Sigmoid colon (tissue), 7 donors: Measurements from ENCODE around the gene DNAH12. TPM values are rescaled to one million over a fixed set of nuclear protein-coding genes. Genes with fewer than 3 reads are reported as not detected.
A peak's percentile ranks its signal among the peaks of the same experiment; 100 is the strongest.

ENCODE experiments used
- DNase-seq: peaks from one replicate; pipeline ENCODE4 v3.0.0-alpha.2; 2019
- H3K27ac ChIP-seq, 4 donors: fragments of 200-600 bp; sonication (generic); one replicate each; pipeline ENCODE4 v1.5.1; 2016 to 2019; ENCODE audit warnings: mild to moderate bottlenecking in 1 of 4
- H3K27me3 ChIP-seq, 3 donors: fragments of 200-600 bp; sonication (generic); one replicate each; pipeline ENCODE4 v1.5.1; 2019; ENCODE audit warnings: mild to moderate bottlenecking in 1 of 3
- H3K36me3 ChIP-seq, 4 donors: fragments of 200-600 bp; sonication (generic); one replicate each; pipeline ENCODE4 v1.5.1; 2016 to 2019
- H3K4me1 ChIP-seq, 4 donors: fragments of 200-600 bp; sonication (generic); one replicate each; pipeline ENCODE4 v1.5.1; 2017 to 2019
- H3K4me3 ChIP-seq, 4 donors: fragments of 200-600 bp; sonication (generic); one replicate each; pipeline ENCODE4 v1.5.1; 2017 to 2019; ENCODE audit warnings: mild to moderate bottlenecking in 2 of 4, moderate library complexity in 1 of 4
- H3K9me3 ChIP-seq, 4 donors: fragments of 200-600 bp in 3 of 4; sonication (generic) in 3 of 4; one replicate each; pipeline versions ENCODE4 v1.5.1 to v1.6.1; 2013 to 2019
- EP300 ChIP-seq, 4 donors: sonication (generic); formaldehyde crosslinking; IDR thresholded peaks; one replicate each; pipeline ENCODE4 v1.6.1; 2017; ENCODE audit warnings: antibody characterized with exemption in 4 of 4
- POLR2A ChIP-seq, 2 donors: fragments of 450-650 bp; IDR thresholded peaks; one replicate each; pipeline ENCODE4 v1.6.1; 2016; ENCODE audit warnings: antibody characterized with exemption in 2 of 2, mild to moderate bottlenecking in 2 of 2, moderate library complexity in 2 of 2
- POLR2AphosphoS5 ChIP-seq, 4 donors: sonication (generic); formaldehyde crosslinking; IDR thresholded peaks; one replicate each; pipeline ENCODE4 v1.6.1; 2017; ENCODE audit warnings: antibody characterized with exemption in 4 of 4
- WGBS, 2 donors: extraction: QIAGEN DNeasy Blood & Tissue Kit; methylation state at CpG; one replicate each; pipeline ENCODE4 v1.1.7; 2013; 5-methylcytosine and 5-hydroxymethylcytosine counted together
- intact Hi-C: fragments of 100-400 bp; cut with DNase I; formaldehyde crosslinking; loops from one replicate; pipeline ENCODE4 v1.15.1; 2023
- polyA plus RNA-seq, 3 donors: library from polyadenylated mRNA; stranded (reverse); fragments of 200-250 nt; gene quantifications; one replicate each; pipeline ENCODE4 v1.2.3, GENCODE V29; 2013
- total RNA-seq, 4 donors: library from RNA; depleted of rRNA; stranded (reverse); fragments of >200 nt; gene quantifications; one replicate each; pipeline ENCODE4 v1.1.0, GENCODE V29; 2016
- TF ChIP-seq, protein P1 (sequence below), 4 experiments: fragments of 450-650 bp in 3 of 4; fragments of 200-600 bp in 1 of 4; IDR thresholded peaks; one replicate each; pipeline ENCODE4 v1.5.1; 2016 to 2019; ENCODE audit warnings: antibody characterized with exemption in 4 of 4, mild to moderate bottlenecking in 3 of 4, moderate library complexity in 2 of 4
- donor health status: healthy with polysubstance abuse.
- donor health status: Bipolar disorder and iron deficiency.
- donor health status: healthy.

DNAH12 gene
- total and polyA plus RNA-seq, 7 donors: 0.16 to 0.28 (median 0.27) TPM; not detected in 4

- WGBS, 2 donors: 13 to 22% methylated on average over 8 of the region's 8 CpGs
- H3K27ac ChIP-seq: peak overlapping the region; percentile 91 to 98 (median 94)
- no peak for DNase-seq
- peaks cover 0 to 11% (median 0%) of the 10 kb centered on the region in 4 donors for H3K36me3 ChIP-seq
- intact Hi-C loops: loop anchor here (1.0 to 10.0 kb wide), 3 partner anchors 42 to 391 kb away; partner anchors contain the start of genes ARF4, IL17RD and SLMAP
- H3K27me3 ChIP-seq: no peaks in the 10 kb centered on the region
- peaks cover 0 to 39% (median 30%) of the 10 kb centered on the region in 4 donors for H3K4me1 ChIP-seq
- TF ChIP-seq EP300 (IDR thresholded peaks at IDR 0.05) (no peak), POLR2A (IDR thresholded peaks at IDR 0.05) (no peak), POLR2AphosphoS5 (IDR thresholded peaks at IDR 0.05) (no peak)
- TF ChIP-seq, protein P1, sequence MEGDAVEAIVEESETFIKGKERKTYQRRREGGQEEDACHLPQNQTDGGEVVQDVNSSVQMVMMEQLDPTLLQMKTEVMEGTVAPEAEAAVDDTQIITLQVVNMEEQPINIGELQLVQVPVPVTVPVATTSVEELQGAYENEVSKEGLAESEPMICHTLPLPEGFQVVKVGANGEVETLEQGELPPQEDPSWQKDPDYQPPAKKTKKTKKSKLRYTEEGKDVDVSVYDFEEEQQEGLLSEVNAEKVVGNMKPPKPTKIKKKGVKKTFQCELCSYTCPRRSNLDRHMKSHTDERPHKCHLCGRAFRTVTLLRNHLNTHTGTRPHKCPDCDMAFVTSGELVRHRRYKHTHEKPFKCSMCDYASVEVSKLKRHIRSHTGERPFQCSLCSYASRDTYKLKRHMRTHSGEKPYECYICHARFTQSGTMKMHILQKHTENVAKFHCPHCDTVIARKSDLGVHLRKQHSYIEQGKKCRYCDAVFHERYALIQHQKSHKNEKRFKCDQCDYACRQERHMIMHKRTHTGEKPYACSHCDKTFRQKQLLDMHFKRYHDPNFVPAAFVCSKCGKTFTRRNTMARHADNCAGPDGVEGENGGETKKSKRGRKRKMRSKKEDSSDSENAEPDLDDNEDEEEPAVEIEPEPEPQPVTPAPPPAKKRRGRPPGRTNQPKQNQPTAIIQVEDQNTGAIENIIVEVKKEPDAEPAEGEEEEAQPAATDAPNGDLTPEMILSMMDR (IDR thresholded peaks at IDR 0.05): no peak
- H3K4me3 ChIP-seq: peak overlapping the region; percentile 80 to 93 (median 90)
- no peaks in the 10 kb centered on the region for H3K9me3 ChIP-seq
Observed at GRCh38 chr3:57555306-57555705, 11.2 kb upstream of the DNAH12 start.

GRCh38 chr3:57546616-57547015, 2.5 kb upstream of the DNAH12 start:
- Histone ChIP-seq H3K4me3 (no peak overlapping the region), H3K36me3 (no peaks in the 10 kb centered on the region), H3K27ac (no peak overlapping the region), H3K9me3 (no peaks in the 10 kb centered on the region), H3K4me1 (peaks cover 0 to 9% (median 4%) of the 10 kb centered on the region in 4 donors), H3K27me3 (peaks cover 0 to 15% (median 0%) of the 10 kb centered on the region in 3 donors)
- intact Hi-C loops: no loop called here
- WGBS, 2 donors: 97 to 98% methylated on average over 1 of the region's 1 CpG
- TF ChIP-seq EP300 (IDR thresholded peaks at IDR 0.05) (no peak), POLR2A (IDR thresholded peaks at IDR 0.05) (no peak), POLR2AphosphoS5 (IDR thresholded peaks at IDR 0.05) (no peak)
- TF ChIP-seq, protein P1 (IDR thresholded peaks at IDR 0.05): no peak
- no peak for DNase-seq

GRCh38 chr3:57545636-57546268, 1.6 kb upstream of the DNAH12 start:
- H3K4me1 ChIP-seq: peaks cover 0 to 9% (median 4%) of the 10 kb centered on the region in 4 donors
- H3K27ac ChIP-seq: no peak overlapping the region
- WGBS, 2 donors: 78 to 87% methylated on average over 7 of the region's 7 CpGs
- no peak overlapping the region for H3K4me3 ChIP-seq
- TF ChIP-seq EP300 (IDR thresholded peaks at IDR 0.05): no peak
- TF ChIP-seq, protein P1 (IDR thresholded peaks at IDR 0.05): no peak
- TF ChIP-seq POLR2A (IDR thresholded peaks at IDR 0.05): no peak
- no peak for TF ChIP-seq POLR2AphosphoS5 (IDR thresholded peaks at IDR 0.05)
- H3K27me3 ChIP-seq: peaks cover 0 to 15% (median 0%) of the 10 kb centered on the region in 3 donors
- DNase-seq: no peak
- H3K36me3 ChIP-seq: no peaks in the 10 kb centered on the region
- H3K9me3 ChIP-seq: no peaks in the 10 kb centered on the region
- intact Hi-C loops: no loop called here

GRCh38 chr3:57538465-57538864, 5.7 kb downstream of the DNAH12 start:
- H3K4me1 ChIP-seq: no peaks in the 10 kb centered on the region
- H3K27ac ChIP-seq: no peak overlapping the region
- peaks cover 0 to 2% (median 0%) of the 10 kb centered on the region in 3 donors for H3K27me3 ChIP-seq
- H3K36me3 ChIP-seq: no peaks in the 10 kb centered on the region
- no peak for DNase-seq
- no peak for TF ChIP-seq POLR2A (IDR thresholded peaks at IDR 0.05)
- TF ChIP-seq POLR2AphosphoS5 (IDR thresholded peaks at IDR 0.05): no peak
- no peak for TF ChIP-seq EP300 (IDR thresholded peaks at IDR 0.05)
- TF ChIP-seq, protein P1 (IDR thresholded peaks at IDR 0.05): no peak
- H3K4me3 ChIP-seq: no peak overlapping the region
- intact Hi-C loops: no loop called here
- H3K9me3 ChIP-seq: no peaks in the 10 kb centered on the region
- WGBS, 2 donors: 92 to 96% methylated on average over 3 of the region's 3 CpGs
